Motor neuron (in vitro differentiated cells): ENCODE measurements around the gene KBTBD12. TPM values are rescaled to one million over a fixed set of nuclear protein-coding genes. Genes with fewer than 3 reads are reported as not detected.

Experiments used
- ATAC-seq, 8 experiments: fragments of 200-7000 bp; cut with Tn5 transposase; replicated peaks in 6 of 8; 2 replicates each; pipeline ENCODE4 v1.8.0; 2021; ENCODE audit warnings: mild to moderate bottlenecking in 8 of 8, moderate library complexity in 8 of 8
- H3K27ac ChIP-seq, 2 donors: fragments of 250-450 bp; sonication (Bioruptor Pico); 2 replicates each; pipeline ENCODE4 v1.9.0; 2021; ENCODE audit warnings: antibody characterized with exemption in 2 of 2, mild to moderate bottlenecking in 2 of 2, moderate library complexity in 1 of 2
- H3K4me1 ChIP-seq, 2 donors: fragments of 250-450 bp; sonication (Bioruptor Pico); replicated peaks in 1 of 2; 2 replicates each; pipeline ENCODE4 v1.6.1; 2021; ENCODE audit warnings: antibody characterized with exemption in 2 of 2, mild to moderate bottlenecking in 2 of 2, moderate library complexity in 1 of 2
- H3K4me3 ChIP-seq, 5 donors: fragments of 250-450 bp; sonication (Bioruptor Pico); 2 replicates each; pipeline ENCODE4 v1.9.0; 2021; ENCODE audit warnings: antibody characterized with exemption in 5 of 5, mild to moderate bottlenecking in 5 of 5, moderate library complexity in 4 of 5
- WGBS, 10 experiments: fragments of 450-650 bp; shearing (Covaris generic); methylation state at CpG; one replicate each; pipeline ENCODE4 v1.0.0; 2022; 5-methylcytosine and 5-hydroxymethylcytosine counted together
- in situ Hi-C, 9 experiments: fragments of 400-800 bp; cut with MboI; loops; one replicate each; pipeline ENCODE4 v1.15.0; 2021; ENCODE audit warnings: low sequenced_read_pairs in 9 of 9, low pct_unique_long_range_greater_than_20kb in 2 of 9; ENCODE audit not compliant: unreplicated experiment in 9 of 9
- total RNA-seq, 8 experiments: library from RNA; unstranded; fragments of 300-600 nt; gene quantifications; 2 replicates each; pipeline versions ENCODE4 v1.2.3 to v1.2.4, GENCODE V29; 2022

Gene KBTBD12
- total RNA-seq, 8 experiments from 2014 or later: 0.05 to 0.80 (median 0.13) TPM; not detected in 1

GRCh38 chr3:127962937-127963336 lies 47.9 kb downstream of the KBTBD12 start:
- WGBS, 10 experiments: 51 to 85% (median 69%) methylated on average over 1 to 5 of the region's 5 CpGs; no CpG with 5 or more reads in 2 of the 10 experiments
- Histone ChIP-seq H3K4me1 (peaks cover 0 to 5% of the 10 kb centered on the region in 2 donors), H3K27ac (no peak overlapping the region), H3K4me3 (no peak overlapping the region)
- in situ Hi-C loops: loop anchor here in 1 of 9 experiments (25.0 kb wide), 2 partner anchors 276 to 376 kb away; partner anchors contain the start of genes MCM2 and TPRA1
- no peak for ATAC-seq

- in situ Hi-C loops: loop anchor here in 1 of 9 experiments (25.0 kb wide), 2 partner anchors 277 to 377 kb away; partner anchors contain the start of genes MCM2 and TPRA1
- peak in 1 of 8 experiments; percentile 44 for ATAC-seq
- Histone ChIP-seq H3K27ac (no peak overlapping the region), H3K4me3 (no peak overlapping the region), H3K4me1 (peaks cover 0 to 5% of the 10 kb centered on the region in 2 donors)
- 40 to 92% (median 67%) methylated on average over 1 to 4 of the region's 4 CpGs; no CpG with 5 or more reads in 3 of the 10 experiments for WGBS, 10 experiments
Measured at GRCh38 chr3:127964053-127964452, 49.0 kb downstream of the KBTBD12 start.

GRCh38 chr3:127964816-127965215 lies 49.8 kb downstream of the KBTBD12 start:
- in situ Hi-C loops: loop anchor here in 1 of 9 experiments (25.0 kb wide), 2 partner anchors 278 to 378 kb away; partner anchors contain the start of genes MCM2 and TPRA1
- Histone ChIP-seq H3K4me3 (no peak overlapping the region), H3K27ac (no peak overlapping the region), H3K4me1 (peaks cover 0 to 5% of the 10 kb centered on the region in 2 donors)
- WGBS, 10 experiments: 33 to 90% (median 75%) methylated on average over 1 to 3 of the region's 3 CpGs; no CpG with 5 or more reads in 3 of the 10 experiments
- no peak for ATAC-seq

- peak in 1 of 8 experiments; percentile 18 for ATAC-seq
- no peak overlapping the region for H3K27ac ChIP-seq
- WGBS, 10 experiments: 75 to 100% (median 87%) methylated on average over 1 of the region's 1 CpG; no CpG with 5 or more reads in 2 of the 10 experiments
- no peak overlapping the region for H3K4me3 ChIP-seq
- in situ Hi-C loops: loop anchor here in 1 of 9 experiments (25.0 kb wide), 2 partner anchors 280 to 380 kb away; partner anchors contain the start of genes MCM2 and TPRA1
- H3K4me1 ChIP-seq: no peaks in the 10 kb centered on the region
Measured at GRCh38 chr3:127967316-127967715, 52.3 kb downstream of the KBTBD12 start.

- peak; percentile 86 to 98 (median 94) for ATAC-seq
- Histone ChIP-seq H3K27ac (no peak overlapping the region), H3K4me3 (no peak overlapping the region), H3K4me1 (no peaks in the 10 kb centered on the region)
- 40 to 60% (median 46%) methylated on average over 1 to 3 of the region's 4 CpGs; no CpG with 5 or more reads in 6 of the 10 experiments for WGBS, 10 experiments
- in situ Hi-C loops: loop anchor here in 1 of 9 experiments (25.0 kb wide), 2 partner anchors 284 to 384 kb away; partner anchors contain the start of genes MCM2 and TPRA1
Measured at GRCh38 chr3:127970966-127971592, 56.0 kb downstream of the KBTBD12 start.

GRCh38 chr3:127974226-127974625 lies 59.2 kb downstream of the KBTBD12 start:
- ATAC-seq: no peak
- Histone ChIP-seq H3K27ac (no peak overlapping the region), H3K4me3 (no peak overlapping the region), H3K4me1 (no peaks in the 10 kb centered on the region)
- WGBS, 10 experiments: 50 to 100% (median 60%) methylated on average over 1 to 2 of the region's 2 CpGs; no CpG with 5 or more reads in 5 of the 10 experiments
- in situ Hi-C loops: loop anchor here in 1 of 9 experiments (25.0 kb wide), 2 partner anchors 287 to 387 kb away; partner anchors contain the start of genes MCM2 and TPRA1

GRCh38 chr3:127975153-127976029 lies 60.4 kb downstream of the KBTBD12 start:
- in situ Hi-C loops: loop anchor here in 1 of 9 experiments (25.0 kb wide), 1 partner anchor 313 kb away; the partner anchor contains the start of gene ABTB1
- WGBS, 10 experiments: 37 to 88% (median 46%) methylated on average over 1 to 6 of the region's 6 CpGs; no CpG with 5 or more reads in 1 of the 10 experiments
- no peak for ATAC-seq

GRCh38 chr3:127978636-127979035 lies 63.6 kb downstream of the KBTBD12 start:
- in situ Hi-C loops: loop anchor here in 1 of 9 experiments (25.0 kb wide), 1 partner anchor 316 kb away; the partner anchor contains the start of gene ABTB1
- Histone ChIP-seq H3K27ac (no peak overlapping the region), H3K4me3 (no peak overlapping the region), H3K4me1 (no peaks in the 10 kb centered on the region)
- 80 to 94% (median 83%) methylated on average over 1 to 2 of the region's 2 CpGs; no CpG with 5 or more reads in 4 of the 10 experiments for WGBS, 10 experiments
- ATAC-seq: no peak

More at GRCh38 chr3:127975153-127976029, 60.4 kb downstream of the KBTBD12 start:
- H3K4me3 ChIP-seq: no peak overlapping the region
- H3K4me1 ChIP-seq: no peaks in the 10 kb centered on the region
- H3K27ac ChIP-seq: no peak overlapping the region

- no peak for ATAC-seq
- no peaks in the 10 kb centered on the region for H3K4me1 ChIP-seq
- no peak overlapping the region for H3K4me3 ChIP-seq
- H3K27ac ChIP-seq: no peak overlapping the region
- in situ Hi-C loops: loop anchor here in 1 of 9 experiments (25.0 kb wide), 1 partner anchor 317 kb away; the partner anchor contains the start of gene ABTB1
Measured at GRCh38 chr3:127979473-127979872, 64.4 kb downstream of the KBTBD12 start.

GRCh38 chr3:127981097-127981496 lies 66.1 kb downstream of the KBTBD12 start:
- H3K4me1 ChIP-seq: no peaks in the 10 kb centered on the region
- no peak for ATAC-seq
- in situ Hi-C loops: loop anchor here in 1 of 9 experiments (25.0 kb wide), 1 partner anchor 319 kb away; the partner anchor contains the start of gene ABTB1
- no peak overlapping the region for H3K4me3 ChIP-seq
- no peak overlapping the region for H3K27ac ChIP-seq

GRCh38 chr3:127982155-127982554 lies 67.1 kb downstream of the KBTBD12 start:
- in situ Hi-C loops: loop anchor here in 1 of 9 experiments (25.0 kb wide), 1 partner anchor 320 kb away; the partner anchor contains the start of gene ABTB1

GRCh38 chr3:127984241-127984975 lies 69.4 kb downstream of the KBTBD12 start:
- WGBS, 10 experiments: 41 to 100% (median 67%) methylated on average over 1 to 5 of the region's 8 CpGs; no CpG with 5 or more reads in 3 of the 10 experiments
- Histone ChIP-seq H3K4me1 (no peaks in the 10 kb centered on the region), H3K4me3 (no peak overlapping the region), H3K27ac (no peak overlapping the region)
- ATAC-seq: peak in 2 of 8 experiments; percentile 13 to 16
- in situ Hi-C loops: loop anchor here in 1 of 9 experiments (25.0 kb wide), 1 partner anchor 322 kb away; the partner anchor contains the start of gene ABTB1

More at GRCh38 chr3:127982155-127982554, 67.1 kb downstream of the KBTBD12 start:
- WGBS, 10 experiments: 0 to 100% (median 47%) methylated on average over 1 to 3 of the region's 3 CpGs; no CpG with 5 or more reads in 6 of the 10 experiments
- no peak overlapping the region for H3K4me3 ChIP-seq
- ATAC-seq: peak in 1 of 8 experiments; percentile 42
- no peaks in the 10 kb centered on the region for H3K4me1 ChIP-seq
- no peak overlapping the region for H3K27ac ChIP-seq
